Measurements from ENCODE around the gene OR10A7.
"Not testable (repeated sequence)": the region's sequence is repeated elsewhere in the genome, so short reads cannot be mapped to it uniquely, and the experiment has no call there.

Gene OR10A7, protein sequence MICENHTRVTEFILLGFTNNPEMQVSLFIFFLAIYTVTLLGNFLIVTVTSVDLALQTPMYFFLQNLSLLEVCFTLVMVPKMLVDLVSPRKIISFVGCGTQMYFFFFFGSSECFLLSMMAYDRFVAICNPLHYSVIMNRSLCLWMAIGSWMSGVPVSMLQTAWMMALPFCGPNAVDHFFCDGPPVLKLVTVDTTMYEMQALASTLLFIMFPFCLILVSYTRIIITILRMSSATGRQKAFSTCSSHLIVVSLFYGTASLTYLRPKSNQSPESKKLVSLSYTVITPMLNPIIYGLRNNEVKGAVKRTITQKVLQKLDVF

GRCh38 chr12:55220725-55221124, at the start of gene OR10A7:
TSS of gene OR10A7 (plus strand) at chr12:55221025. CDS start at chr12:55221025, 0 bp downstream.
- FAIRE-seq = no peak
- no peak for DNase-seq (ENCODE audit: low spot score)

DNA sequence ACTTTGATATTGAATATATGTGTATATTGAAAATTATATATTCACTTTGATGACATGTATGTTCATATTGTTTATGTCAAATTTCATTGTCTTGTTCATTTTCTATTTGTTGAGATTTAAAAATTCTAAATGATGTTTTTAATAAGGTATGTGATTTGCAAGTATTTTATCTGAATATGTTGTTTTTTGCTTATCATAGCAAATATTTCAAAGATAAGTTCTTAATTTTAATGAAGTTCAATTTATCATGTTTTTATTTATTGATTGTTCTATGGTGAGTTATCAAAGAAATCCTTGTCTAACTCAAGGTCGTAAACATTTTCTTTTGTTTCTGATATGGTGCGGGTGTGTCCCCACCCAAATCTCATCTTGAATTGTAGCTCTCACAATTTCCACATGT, 49.4 kb upstream of the OR10A7 start:
- FAIRE-seq (no peak), DNase-seq (ENCODE audit: low spot score) (no peak)

GRCh38 chr12:55171846-55172245, 49.0 kb upstream of the OR10A7 start:
- FAIRE-seq = not testable (repeated sequence)

DNA sequence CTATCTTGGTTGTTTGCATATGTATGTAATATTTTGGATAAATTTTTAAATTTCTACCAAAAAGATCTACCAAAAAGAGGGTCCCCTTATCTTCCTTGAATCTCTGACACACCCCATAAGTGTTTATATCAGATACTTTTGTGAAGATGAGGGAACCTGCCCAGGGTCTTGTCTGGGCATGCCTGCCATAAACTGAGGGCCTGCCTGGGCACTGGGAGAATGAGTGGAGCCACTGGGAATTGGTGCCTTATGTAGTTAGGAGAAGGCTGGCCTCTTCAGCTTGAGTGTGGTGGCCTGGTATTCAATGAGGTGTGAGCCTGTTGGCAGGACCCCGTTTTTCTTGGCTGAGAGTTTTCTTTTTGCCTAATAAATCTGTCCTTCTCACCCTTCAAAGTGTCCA, 48.1 kb upstream of the OR10A7 start:
- DNase-seq (ENCODE audit: low spot score) (no peak), FAIRE-seq (no peak)

More at GRCh38 chr12:55171846-55172245, 49.0 kb upstream of the OR10A7 start:
- DNase-seq (ENCODE audit: low spot score) = not testable (repeated sequence)

DNA sequence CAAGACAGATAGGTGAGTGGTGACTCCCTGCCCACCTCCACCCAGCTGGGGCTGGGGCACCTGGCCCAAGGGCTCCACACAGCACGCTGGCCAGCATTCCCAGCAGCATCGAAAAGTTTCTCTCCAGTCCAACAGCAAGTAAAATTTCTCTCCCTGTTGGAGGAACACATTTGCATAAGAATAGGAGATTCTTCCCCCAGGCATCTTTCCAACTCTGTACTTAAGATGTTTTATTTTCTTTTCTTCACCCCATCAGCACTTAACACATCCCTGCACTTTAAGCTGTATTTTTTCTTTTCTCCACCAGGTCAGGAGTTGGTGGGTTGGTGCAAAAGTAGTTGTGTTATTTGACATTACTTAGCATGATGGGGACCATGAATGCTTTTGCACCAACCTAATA, 47.4 kb upstream of the OR10A7 start:
- no peak for DNase-seq (ENCODE audit: low spot score)
- FAIRE-seq = no peak

GRCh38 chr12:55188573-55188972, 32.3 kb upstream of the OR10A7 start:
- FAIRE-seq = no peak
- DNase-seq (ENCODE audit: low spot score) = no peak

GRCh38 chr12:55188974-55189556, 31.8 kb upstream of the OR10A7 start:
- DNase-seq (ENCODE audit: low spot score) = peak; percentile 50
- peak; percentile 74 for FAIRE-seq

DNA sequence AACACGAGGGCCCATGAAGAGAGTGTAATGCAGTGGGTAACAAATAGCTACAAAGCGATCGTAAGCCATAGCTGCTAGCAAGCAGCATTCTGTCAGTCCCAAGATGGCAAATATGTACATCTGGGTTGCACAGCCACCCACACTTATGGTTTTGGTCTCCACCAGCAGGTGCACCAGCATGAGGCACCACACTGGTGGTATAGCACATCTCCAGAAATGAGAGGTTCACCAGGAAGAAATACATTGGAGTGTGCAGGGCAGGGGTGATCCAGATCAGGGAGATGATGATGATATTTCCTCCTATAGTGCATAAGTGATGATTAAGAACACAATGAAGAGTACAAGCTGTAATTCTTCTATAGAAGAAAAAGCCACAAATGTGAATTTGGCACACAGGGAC, 26.4 kb upstream of the OR10A7 start:
- FAIRE-seq (no peak), DNase-seq (ENCODE audit: low spot score) (no peak)

GRCh38 chr12:55226523-55226922, 5.7 kb downstream of the OR10A7 start:
- DNase-seq (ENCODE audit: low spot score) (no peak), FAIRE-seq (no peak)

DNA sequence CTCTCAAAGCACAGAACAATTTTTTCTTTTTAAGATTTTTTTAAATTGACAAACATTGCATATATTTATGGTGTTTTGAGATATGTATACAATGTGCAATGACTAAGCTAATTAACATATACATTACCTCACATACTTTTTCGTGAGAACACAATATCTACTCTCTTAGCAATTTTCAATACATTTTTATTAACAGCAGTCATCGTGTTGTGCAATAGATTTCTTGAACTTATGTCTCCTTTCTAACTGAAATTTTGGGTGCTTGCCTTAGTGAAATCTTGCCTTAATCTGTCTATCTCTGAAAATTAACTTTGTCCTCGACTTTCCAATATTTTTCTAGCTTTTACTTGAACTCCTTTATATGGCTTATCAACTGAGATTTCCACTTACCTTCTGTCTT, 6.8 kb downstream of the OR10A7 start:
- DNase-seq (ENCODE audit: low spot score) (no peak), FAIRE-seq (no peak)

DNA sequence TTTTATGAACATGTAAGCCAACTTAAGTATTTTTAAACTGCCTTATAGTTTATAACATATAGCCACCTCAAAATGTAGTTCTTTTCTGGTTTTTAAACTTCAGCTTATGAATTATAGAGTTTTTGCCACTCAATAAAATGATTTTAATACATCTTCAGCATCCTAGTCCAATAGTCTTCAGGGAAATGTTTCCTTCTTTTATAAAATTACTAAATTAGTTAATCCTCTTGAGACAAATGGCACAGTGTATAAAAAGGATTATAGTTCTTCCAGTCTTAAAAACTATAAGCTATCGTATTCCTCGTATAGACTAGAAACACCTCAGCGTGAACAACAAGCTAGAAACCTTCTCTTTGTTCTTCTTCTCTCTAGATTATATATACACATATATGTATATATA, 23.5 kb downstream of the OR10A7 start, which contains the start of gene OR6C74:
Gene OR6C74 (plus strand): TSS at position 301 of the 400 bp plus-strand sequence. CDS start 2,679 bp downstream, outside the sequence.
- DNase-seq (ENCODE audit: low spot score) = no peak
- FAIRE-seq = no peak

GRCh38 chr12:55246159-55246558, 25.3 kb downstream of the OR10A7 start:
- no peak for FAIRE-seq
- no peak for DNase-seq (ENCODE audit: low spot score)

GRCh38 chr12:55250944-55251343, 30.1 kb downstream of the OR10A7 start:
- no peak for FAIRE-seq
- DNase-seq (ENCODE audit: low spot score) = no peak

DNA sequence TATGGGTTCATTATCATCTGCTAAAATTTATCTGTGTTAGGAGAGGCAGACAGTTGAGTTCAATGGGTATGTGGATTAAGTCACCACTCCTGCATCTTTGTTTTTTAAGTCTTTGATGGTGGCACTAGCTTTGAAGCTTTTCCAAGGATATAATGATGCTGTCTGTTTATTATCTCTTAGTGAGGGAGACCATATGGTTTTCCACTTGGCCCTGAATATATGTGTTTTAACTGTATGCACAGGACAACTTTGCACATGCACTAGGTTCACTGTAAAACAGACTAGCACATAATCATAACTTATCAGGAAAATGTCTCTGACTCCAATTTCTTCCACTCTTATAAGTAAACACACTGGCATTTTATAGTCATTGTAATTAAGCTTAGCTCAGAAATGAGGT, 32.5 kb downstream of the OR10A7 start:
- FAIRE-seq = no peak

DNA sequence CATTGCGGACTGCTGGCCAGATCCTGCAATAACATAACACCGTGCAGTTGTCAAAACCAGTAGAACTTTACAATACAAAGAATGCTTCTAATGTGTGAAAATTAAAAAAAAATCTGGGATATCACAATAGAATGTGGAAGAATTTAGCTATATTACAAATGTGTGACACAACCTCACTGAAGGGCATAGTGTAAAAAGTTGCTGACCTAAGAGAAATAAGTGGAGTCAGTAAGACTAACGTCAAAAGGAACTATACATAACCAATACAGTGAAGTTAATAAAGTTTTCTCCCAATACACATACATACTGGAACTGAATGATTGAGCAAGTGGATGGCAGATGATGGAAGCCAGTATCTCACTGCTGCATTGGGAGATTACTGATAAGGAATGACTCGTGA, 36.0 kb downstream of the OR10A7 start:
- FAIRE-seq (no peak), DNase-seq (ENCODE audit: low spot score) (no peak)

More for the DNA sequence above, 32.5 kb downstream of the OR10A7 start:
- no peak for DNase-seq (ENCODE audit: low spot score)

- DNase-seq (ENCODE audit: low spot score) = no peak
- no peak for FAIRE-seq
Observed at GRCh38 chr12:55258303-55258702, 37.5 kb downstream of the OR10A7 start.
